Tibial artery (tissue), 4 donors: Measurements from ENCODE around the gene IGFBP1.

Experiments used
- DNase-seq, 2 donors: peaks; one replicate each; pipeline ENCODE4 v3.0.0-alpha.2; 2019
- H3K27ac ChIP-seq, 2 donors: fragments of 200-600 bp; sonication (generic) in 1 of 2; 1 replicate in 1 of 2; 2 replicates in 1 of 2; pipeline ENCODE4 v1.5.1; 2018 to 2019; ENCODE audit warnings: mild to moderate bottlenecking in 1 of 2
- H3K27me3 ChIP-seq, 2 donors: fragments of 200-600 bp; sonication (generic) in 1 of 2; one replicate each; pipeline versions ENCODE4 v1.5.1 to v1.6.0; 2016 to 2019
- H3K36me3 ChIP-seq, 3 donors: fragments of 200-600 bp; sonication (generic) in 2 of 3; one replicate each; pipeline ENCODE4 v1.5.1; 2016 to 2019; ENCODE audit warnings: mild to moderate bottlenecking in 2 of 3
- H3K4me1 ChIP-seq, 4 donors: fragments of 200-600 bp; sonication (generic) in 2 of 4; 1 replicate in 3 of 4; 2 replicates in 1 of 4; pipeline ENCODE4 v1.5.1; 2016 to 2019
- H3K4me3 ChIP-seq, 2 donors: fragments of 200-600 bp; sonication (generic) in 1 of 2; 1 replicate in 1 of 2; 2 replicates in 1 of 2; pipeline ENCODE4 v1.5.1; 2018 to 2019; ENCODE audit warnings: mild to moderate bottlenecking in 2 of 2
- H3K9me3 ChIP-seq, 3 donors: fragments of 200-600 bp; sonication (generic) in 1 of 3; one replicate each; pipeline ENCODE4 v1.5.1; 2016 to 2019
- intact Hi-C: fragments of 100-400 bp; cut with DNase I; formaldehyde crosslinking; loops from one replicate; pipeline ENCODE4 v1.15.0; 2023; ENCODE audit warnings: low total_unique reads
- TF ChIP-seq, protein P1 (sequence below), 2 experiments: fragments of 200-600 bp in 1 of 2; fragments of 450-650 bp in 1 of 2; IDR thresholded peaks; one replicate each; pipeline ENCODE4 v1.5.1; 2017 to 2019; ENCODE audit warnings: antibody characterized with exemption in 2 of 2, mild to moderate bottlenecking in 1 of 2, moderate library complexity in 1 of 2

The IGFBP1 gene

DNA sequence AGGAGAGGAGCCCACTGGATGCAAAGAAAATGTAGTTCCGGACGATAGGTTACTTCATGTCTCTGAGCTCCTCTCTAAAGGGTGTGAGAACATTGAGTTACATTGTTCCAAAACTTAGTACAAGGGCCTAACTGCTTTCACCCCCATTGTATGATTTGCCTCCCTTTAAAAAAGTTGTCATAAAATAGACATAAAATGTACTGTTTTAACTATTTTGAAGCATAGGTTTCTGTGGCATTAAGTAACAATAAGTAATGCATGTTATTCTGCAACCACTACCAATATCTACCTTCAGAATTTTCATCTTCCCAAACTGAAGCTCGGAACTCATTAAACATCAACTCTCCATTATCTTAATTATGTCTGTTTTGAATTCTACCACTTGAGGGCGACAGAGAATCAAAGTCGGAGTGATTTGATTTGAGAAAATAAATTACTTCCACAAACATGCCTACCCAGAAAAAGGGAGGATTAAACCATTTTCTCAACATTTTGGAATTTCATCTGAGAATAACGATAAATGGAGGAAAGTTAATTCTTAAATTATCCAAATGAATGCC lies 2.7 kb downstream of the IGFBP1 start:
- H3K27ac ChIP-seq, result no peak overlapping the region
- H3K27me3 ChIP-seq, result peaks cover 0 to 41% of the 10 kb centered on the region in 2 donors
- H3K9me3 ChIP-seq, result no peaks in the 10 kb centered on the region
- intact Hi-C loops, result no loop called here
- H3K4me1 ChIP-seq, result peaks cover 0 to 12% (median 10%) of the 10 kb centered on the region in 4 donors
- H3K36me3 ChIP-seq, result no peaks in the 10 kb centered on the region
- TF ChIP-seq, protein P1, sequence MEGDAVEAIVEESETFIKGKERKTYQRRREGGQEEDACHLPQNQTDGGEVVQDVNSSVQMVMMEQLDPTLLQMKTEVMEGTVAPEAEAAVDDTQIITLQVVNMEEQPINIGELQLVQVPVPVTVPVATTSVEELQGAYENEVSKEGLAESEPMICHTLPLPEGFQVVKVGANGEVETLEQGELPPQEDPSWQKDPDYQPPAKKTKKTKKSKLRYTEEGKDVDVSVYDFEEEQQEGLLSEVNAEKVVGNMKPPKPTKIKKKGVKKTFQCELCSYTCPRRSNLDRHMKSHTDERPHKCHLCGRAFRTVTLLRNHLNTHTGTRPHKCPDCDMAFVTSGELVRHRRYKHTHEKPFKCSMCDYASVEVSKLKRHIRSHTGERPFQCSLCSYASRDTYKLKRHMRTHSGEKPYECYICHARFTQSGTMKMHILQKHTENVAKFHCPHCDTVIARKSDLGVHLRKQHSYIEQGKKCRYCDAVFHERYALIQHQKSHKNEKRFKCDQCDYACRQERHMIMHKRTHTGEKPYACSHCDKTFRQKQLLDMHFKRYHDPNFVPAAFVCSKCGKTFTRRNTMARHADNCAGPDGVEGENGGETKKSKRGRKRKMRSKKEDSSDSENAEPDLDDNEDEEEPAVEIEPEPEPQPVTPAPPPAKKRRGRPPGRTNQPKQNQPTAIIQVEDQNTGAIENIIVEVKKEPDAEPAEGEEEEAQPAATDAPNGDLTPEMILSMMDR (IDR thresholded peaks at IDR 0.05), result peak; percentile 57 to 67
- no peak for DNase-seq
- H3K4me3 ChIP-seq, result no peak overlapping the region

DNA sequence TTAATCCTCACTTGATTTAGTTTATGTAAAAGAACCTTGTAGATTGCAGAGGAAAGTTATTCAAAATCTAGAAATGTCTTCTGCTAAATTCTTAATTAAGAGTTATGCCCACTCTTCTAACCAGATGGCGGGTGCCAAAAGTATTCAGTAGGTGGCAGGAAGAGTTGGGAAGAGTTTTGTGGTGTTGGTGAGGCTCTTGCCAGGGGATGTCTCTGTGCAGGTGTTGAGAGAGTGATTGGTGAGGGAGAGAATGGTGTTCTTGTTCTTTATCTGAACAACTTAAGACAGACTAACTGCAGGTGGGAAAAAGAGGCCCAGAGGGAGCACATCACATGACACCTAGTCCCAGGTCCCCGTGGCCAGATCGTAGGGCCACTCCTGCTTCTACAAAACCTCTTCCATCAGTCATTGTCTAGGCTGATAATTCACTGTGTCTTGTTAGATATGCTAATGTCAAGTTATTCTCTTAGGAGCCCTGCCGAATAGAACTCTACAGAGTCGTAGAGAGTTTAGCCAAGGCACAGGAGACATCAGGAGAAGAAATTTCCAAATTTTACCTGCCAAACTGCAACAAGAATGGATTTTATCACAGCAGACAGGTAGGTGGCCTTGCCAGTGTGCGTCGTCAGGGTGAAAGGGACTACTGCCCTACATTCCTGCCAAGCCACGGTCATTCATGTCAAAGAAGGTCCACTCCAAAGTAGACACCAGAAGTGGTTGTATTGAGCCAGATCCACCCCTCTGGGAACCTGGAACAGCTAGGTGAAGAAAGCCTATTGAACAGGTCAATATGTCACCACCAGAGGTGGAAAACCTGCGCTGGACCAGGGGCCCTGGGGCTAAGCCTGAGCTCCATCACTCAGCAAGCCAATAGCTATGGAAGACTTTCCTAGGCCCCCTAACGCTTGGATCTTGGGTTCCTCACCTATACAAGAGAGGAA lies 3.4 kb downstream of the IGFBP1 start:
- H3K27ac ChIP-seq, result no peak overlapping the region
- intact Hi-C loops, result no loop called here
- H3K4me1 ChIP-seq, result peaks cover 0 to 12% (median 10%) of the 10 kb centered on the region in 4 donors
- no peaks in the 10 kb centered on the region for H3K36me3 ChIP-seq
- no peak for DNase-seq
- peaks cover 0 to 39% of the 10 kb centered on the region in 2 donors for H3K27me3 ChIP-seq
- no peak overlapping the region for H3K4me3 ChIP-seq
- TF ChIP-seq, protein P1 (IDR thresholded peaks at IDR 0.05), result no peak
- no peaks in the 10 kb centered on the region for H3K9me3 ChIP-seq

DNA sequence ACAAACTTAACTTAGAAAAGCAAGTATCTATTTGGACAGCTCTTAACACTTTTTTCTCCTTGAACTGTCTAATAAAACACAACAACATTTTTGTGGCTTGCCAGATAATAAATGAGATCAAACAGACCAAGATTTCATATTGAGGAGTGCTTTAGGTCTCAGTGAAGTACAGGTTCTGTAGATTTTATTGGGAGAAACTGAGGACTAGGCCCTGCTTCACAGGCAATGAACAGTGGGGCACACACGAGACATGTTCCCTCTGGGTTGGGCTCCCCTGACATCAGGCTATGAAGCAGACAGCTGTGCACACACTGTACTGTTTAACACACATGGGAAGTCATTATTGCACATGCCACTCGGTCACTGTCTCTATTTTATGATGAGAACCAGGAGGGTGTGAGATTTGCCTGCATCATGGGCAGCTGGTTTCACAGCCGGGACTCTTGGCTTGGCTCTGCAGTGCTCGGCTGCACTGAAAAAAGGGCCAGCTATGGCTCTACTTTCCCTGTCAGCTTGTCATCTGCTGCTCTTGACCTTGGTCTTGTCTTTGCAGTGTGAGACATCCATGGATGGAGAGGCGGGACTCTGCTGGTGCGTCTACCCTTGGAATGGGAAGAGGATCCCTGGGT lies 4.2 kb downstream of the IGFBP1 start:
- intact Hi-C loops, result no loop called here
- H3K36me3 ChIP-seq, result no peaks in the 10 kb centered on the region
- peaks cover 0 to 36% of the 10 kb centered on the region in 2 donors for H3K27me3 ChIP-seq

DNA sequence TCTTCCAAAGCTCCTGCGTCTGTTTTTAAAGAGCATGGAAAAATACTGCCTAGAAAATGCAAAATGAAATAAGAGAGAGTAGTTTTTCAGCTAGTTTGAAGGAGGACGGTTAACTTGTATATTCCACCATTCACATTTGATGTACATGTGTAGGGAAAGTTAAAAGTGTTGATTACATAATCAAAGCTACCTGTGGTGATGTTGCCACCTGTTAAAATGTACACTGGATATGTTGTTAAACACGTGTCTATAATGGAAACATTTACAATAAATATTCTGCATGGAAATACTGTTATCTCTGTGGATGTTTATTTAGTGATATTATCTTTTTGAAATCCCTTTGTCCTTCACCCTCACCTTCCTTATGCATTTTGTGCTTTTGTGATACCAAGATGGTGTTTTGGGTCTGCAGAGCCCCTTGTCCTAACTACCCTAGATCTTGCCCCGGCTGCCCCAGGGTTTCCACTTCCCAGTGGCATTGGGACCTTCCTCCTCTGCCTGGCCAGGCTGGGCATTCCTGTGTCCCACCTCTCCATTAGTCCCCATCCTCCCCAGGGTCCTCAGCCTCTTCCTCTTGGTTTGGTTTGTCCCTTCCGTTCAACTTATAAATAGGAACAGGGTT lies 5.2 kb downstream of the IGFBP1 start:
- no peak overlapping the region for H3K4me3 ChIP-seq
- peaks cover 0 to 7% (median 6%) of the 10 kb centered on the region in 4 donors for H3K4me1 ChIP-seq
- intact Hi-C loops, result no loop called here
- no peaks in the 10 kb centered on the region for H3K36me3 ChIP-seq
- no peaks in the 10 kb centered on the region for H3K9me3 ChIP-seq
- no peak overlapping the region for H3K27ac ChIP-seq
- H3K27me3 ChIP-seq, result peaks cover 0 to 27% of the 10 kb centered on the region in 2 donors
- TF ChIP-seq, protein P1 (IDR thresholded peaks at IDR 0.05), result no peak
- no peak for DNase-seq

More for the DNA sequence above, 4.2 kb downstream of the IGFBP1 start:
- no peak overlapping the region for H3K27ac ChIP-seq
- TF ChIP-seq, protein P1 (IDR thresholded peaks at IDR 0.05), result no peak
- H3K4me3 ChIP-seq, result no peak overlapping the region
- H3K9me3 ChIP-seq, result no peaks in the 10 kb centered on the region
- no peak for DNase-seq
- peaks cover 0 to 12% (median 10%) of the 10 kb centered on the region in 4 donors for H3K4me1 ChIP-seq

DNA sequence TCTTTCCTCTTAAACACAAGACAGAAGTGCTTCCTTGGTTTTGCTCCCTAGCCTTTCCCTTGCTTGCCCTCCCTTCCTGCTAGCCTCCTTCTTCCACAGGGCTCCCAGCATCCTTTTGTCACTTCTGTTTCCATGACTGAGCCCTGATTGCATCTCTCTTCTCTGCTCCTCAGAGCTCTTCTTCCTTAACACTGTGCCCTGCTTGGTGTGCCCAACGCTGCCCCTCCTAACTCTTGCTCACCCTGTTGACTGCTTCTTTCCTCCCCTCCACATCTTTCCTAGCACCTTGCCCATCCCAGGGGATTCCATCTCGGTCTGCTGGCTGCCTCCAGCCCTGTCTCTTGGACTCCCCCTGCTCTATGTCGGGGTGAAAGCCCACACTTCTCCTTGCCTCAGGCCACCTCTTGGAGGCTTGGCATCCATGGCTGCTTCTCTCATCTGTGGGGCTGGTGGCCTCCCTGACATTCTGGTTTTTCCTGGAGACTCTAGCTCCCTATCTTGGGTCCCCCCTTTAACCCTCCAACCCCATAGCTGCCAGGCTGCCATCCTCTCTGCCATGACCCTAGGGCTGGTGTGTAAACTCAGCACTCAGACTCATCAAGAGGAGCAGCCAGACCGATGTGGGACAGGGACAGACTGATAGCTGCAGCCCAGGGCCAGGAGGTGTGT lies 5.8 kb downstream of the IGFBP1 start:
- intact Hi-C loops, result no loop called here

More for the DNA sequence above, 5.8 kb downstream of the IGFBP1 start:
- Histone ChIP-seq H3K4me3 (no peak overlapping the region), H3K4me1 (peaks cover 0 to under 1% (median 0%) of the 10 kb centered on the region in 4 donors), H3K36me3 (no peaks in the 10 kb centered on the region), H3K9me3 (no peaks in the 10 kb centered on the region), H3K27me3 (peaks cover 0 to 20% of the 10 kb centered on the region in 2 donors), H3K27ac (no peak overlapping the region)
- DNase-seq, result no peak
- TF ChIP-seq, protein P1 (IDR thresholded peaks at IDR 0.05), result no peak
